ENCODE data around the gene MGARP.

Gene MGARP

GRCh38 chr4:139243448-139244365 is 36.3 kb downstream of the MGARP start:
- DNase-seq (ENCODE audit: low read depth in 3 of 3), result no peak

DNA sequence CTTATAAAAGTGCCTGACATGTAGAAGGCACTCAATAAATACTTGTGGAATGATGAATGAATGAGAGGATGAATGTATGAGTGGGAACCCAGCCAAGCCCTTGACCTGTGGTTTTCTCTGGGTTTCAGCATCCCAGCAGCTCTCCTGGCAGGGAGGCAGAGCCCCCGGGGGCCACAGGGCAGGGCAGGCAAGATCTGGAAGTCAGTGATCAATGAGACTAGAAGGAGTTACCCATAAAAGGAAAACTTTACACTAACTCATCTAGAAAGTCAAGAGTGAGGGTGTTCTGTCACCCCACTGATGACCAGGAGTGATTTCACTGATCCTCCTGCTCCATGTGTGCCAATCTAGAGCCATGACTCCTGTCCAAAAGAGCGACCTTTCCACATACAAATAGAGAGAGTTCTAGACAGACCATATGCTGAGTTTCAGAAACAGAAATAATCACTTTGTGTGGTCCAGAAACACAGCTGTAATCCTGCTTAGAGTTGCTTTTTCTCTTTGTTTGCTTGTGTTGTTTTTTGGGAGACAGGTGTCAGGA is 37.4 kb downstream of the MGARP start:
- no peak for DNase-seq (ENCODE audit: low read depth in 3 of 3)

- DNase-seq (ENCODE audit: low read depth in 3 of 3), result no peak
Observed at GRCh38 chr4:139241784-139242151, 38.3 kb downstream of the MGARP start.

- no peak for DNase-seq (ENCODE audit: low read depth in 3 of 3)
Observed at GRCh38 chr4:139241086-139241783, 38.8 kb downstream of the MGARP start.

DNA sequence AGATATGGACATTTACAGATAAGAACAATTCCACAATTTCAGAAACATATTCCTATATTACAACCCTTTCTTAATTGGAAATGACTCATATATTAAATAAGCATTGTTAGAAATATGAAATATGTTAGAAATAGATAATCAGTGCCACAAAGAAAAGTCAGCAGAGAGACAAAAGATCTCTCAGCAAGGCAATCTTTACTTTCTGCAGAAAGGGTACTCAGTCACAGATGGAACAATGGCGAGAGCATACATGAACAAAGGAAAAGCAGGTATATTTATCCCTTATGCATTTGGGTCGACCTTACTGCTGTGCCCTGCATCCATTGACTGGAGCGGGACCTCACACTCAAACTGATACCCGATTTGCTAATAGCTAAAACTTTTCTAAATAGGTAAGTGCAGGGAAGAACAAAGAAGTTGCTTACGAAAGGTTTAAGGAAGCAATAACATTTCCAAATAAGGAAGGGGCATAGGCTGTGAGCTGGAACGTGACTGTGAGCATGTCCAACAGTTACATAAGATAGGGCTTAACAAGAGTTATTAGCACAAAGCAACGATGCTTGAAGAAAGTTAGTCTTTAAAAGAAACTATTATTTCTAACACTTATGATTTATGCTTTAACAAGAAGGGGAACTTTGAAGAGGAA is 40.8 kb downstream of the MGARP start:
- DNase-seq (ENCODE audit: low read depth in 3 of 3), result no peak

- no peak for DNase-seq (ENCODE audit: low read depth in 3 of 3)
Observed at GRCh38 chr4:139234253-139234652, 45.8 kb downstream of the MGARP start.

- no peak for DNase-seq (ENCODE audit: low read depth in 3 of 3)
Observed at GRCh38 chr4:139229534-139230039, 50.4 kb downstream of the MGARP start.

DNA sequence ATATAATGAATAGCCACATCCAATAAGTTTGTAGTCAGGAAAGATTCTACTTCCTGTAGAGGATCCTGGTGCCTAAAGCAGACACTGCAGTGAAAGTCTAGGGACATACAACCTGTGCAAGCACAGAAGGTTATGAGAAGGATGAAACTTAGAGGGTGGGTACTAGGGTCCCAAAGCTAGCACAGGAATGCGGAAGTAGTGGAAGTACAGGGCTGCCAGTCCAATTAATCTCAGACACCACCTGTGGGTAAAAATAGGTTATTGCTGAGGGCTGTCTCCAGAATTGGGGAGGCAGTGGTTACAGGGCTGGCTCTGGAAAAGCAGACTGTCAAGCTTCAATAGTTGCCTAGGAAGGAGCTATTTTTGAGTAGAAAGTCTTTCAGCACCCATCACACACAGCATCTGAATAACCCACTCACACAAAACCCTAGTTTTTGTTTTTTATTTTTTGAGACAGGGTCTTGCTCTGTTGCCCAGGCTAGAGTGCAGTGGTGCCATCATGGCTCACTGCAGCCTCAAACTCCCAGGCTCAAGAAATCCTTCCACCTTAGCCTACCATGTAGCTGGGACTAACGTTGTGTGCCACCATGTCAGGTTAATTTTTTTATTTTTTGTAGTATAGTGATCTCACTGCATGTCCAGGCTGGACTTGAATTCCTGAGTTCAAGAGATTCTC is 52.2 kb downstream of the MGARP start:
- no peak for DNase-seq (ENCODE audit: low read depth in 3 of 3)

DNA sequence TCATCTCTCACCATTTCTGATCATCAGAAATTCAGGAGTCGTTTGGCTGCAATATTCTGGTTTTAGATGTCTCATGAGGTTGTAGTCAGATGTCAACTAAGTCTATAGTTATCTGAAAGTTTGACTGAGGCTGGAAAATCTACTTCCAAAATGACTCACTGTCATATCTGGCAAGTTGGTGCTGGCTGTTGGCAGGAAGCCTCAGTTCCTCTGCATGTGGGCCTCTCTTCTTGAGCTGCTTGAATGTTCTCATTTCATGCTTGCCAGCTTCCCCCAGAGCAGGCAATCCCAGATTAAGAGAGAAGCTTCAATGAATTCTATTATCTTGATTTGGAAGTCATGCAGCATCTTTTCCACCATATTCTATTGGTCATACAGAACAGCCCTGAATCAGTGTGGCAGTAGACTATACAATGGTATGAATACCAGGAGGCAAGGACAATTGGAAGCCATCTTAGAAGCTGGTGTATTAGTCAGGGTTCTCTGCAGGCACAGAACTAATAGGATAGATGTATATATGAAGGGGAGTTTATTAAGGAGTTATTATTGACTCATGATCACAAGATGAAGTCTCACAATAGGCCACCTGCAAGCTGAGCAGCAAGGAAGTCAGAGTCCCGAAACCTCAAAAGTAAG is 56.2 kb downstream of the MGARP start:
- DNase-seq (ENCODE audit: low read depth in 3 of 3), result no peak

DNA sequence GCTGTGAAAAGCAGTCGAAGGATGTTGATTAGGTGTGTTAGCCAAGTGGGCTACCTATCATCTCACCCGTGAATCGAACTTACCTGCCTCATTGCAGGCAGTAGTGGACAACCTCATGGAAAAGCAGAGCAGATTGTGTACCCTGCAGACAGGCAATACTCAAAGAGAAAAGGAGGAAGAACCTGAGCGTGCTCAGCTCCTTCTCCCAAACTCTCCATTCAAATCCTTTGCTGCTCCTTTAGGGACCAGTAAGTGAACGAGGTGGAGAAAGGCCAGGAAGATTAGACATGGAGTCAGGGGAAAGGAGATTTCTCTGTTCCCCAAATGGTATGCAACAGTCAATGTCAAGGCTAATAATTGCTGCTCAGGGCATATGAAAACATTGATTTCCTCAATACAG is 57.8 kb downstream of the MGARP start:
- no peak for DNase-seq (ENCODE audit: low read depth in 3 of 3)

DNA sequence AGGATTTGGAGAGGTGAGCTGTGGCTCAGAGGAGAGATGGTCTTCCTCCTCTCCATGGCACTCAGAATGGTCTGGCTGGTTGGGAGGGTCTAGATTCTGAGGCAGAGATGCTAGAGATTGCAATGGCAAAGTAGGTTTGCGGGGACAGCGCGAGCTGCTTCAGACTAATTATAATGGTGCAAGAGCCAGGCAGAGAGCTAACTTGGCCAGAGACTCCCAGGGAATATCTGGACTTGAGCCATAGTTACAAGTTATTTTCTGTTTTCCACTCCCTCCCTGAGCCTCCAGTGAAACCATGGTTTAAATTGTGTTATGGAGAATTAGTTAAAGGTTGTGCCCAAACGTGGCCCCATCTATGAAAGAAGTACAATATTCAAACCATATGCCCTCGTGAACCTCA is 58.3 kb downstream of the MGARP start:
- DNase-seq (ENCODE audit: low read depth in 3 of 3), result no peak

GRCh38 chr4:139219450-139220055 is 60.5 kb downstream of the MGARP start:
- no peak for DNase-seq (ENCODE audit: low read depth in 3 of 3)
